Right ventricle myocardium inferior (tissue), 1 donor: ENCODE data around the gene EXD3. TPM values are rescaled to one million over a fixed set of nuclear protein-coding genes. Genes with fewer than 3 reads are reported as not detected.

Source experiments
- ATAC-seq: fragments of 200-7000 bp; cut with Tn5 transposase; one replicate; pipeline ENCODE4 v1.9.1; 2020; ENCODE audit warnings: mild to moderate bottlenecking, moderate library complexity
- DNase-seq: peaks from one replicate; pipeline ENCODE4 v3.0.0; 2021; ENCODE audit errors: missing footprints
- intact Hi-C: fragments of 100-400 bp; cut with DNase I; formaldehyde crosslinking; loops from one replicate; pipeline ENCODE4 v1.11.0; 2022
- total RNA-seq: library from RNA; stranded (reverse); fragmentation: NEBNext Ultra II Directional; extraction: Animal tissue kit (Norgen Biotek cat#: 25700); gene quantifications from one replicate; pipeline ENCODE4 v1.2.1, GENCODE V29; 2021
- donor health status: DM: no; HTN: yes; CAD: no; lungs with severe emphysema.

The EXD3 gene
- total RNA-seq, 1 donor from 2014 or later, result 6.8 TPM

- no peak for ATAC-seq
- DNase-seq, result no peak
- intact Hi-C loops, result no loop called here
Observed at GRCh38 chr9:137320555-137321384, 102.2 kb downstream of the EXD3 start.

DNA sequence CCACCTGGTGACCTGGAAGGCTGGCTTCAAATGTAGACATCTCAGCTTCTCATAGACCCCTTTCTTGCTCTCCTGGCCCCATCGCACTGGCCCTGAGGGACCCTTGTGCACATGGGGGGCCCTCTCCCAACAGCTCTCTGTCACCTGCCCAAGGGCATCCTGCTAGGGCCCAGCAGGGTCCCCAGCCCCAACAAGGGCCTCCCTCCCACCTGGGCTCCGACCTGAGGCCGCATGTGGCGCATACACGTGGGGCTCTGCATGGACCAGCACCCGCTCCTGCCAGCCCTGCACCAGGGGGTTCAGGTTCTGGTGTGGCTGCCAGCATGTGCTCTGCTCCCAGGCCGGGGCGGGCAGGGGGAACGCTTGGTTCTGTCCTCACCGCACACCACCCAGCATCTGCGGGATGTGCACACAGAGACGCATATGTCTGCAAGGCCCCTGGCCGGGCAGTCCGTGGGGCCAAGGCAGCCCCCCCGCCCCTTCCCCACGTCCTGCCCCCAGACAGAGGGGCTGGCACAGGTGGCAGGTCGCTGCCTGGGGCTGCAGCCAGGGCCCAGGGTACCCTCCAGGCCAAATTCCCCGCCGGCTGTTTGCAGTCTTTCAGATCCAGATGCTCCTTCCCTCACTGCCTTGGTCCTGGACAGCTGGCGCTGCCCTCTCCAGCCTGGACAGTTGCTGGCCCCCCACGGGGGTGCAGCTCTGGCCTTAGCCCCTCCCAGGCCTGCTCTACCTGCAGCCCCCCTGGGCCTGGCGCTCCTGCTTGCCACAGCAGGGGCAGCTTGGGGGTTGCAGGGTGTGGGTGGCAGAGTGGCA lies 103.0 kb downstream of the EXD3 start:
- DNase-seq (peak; percentile 69), ATAC-seq (no peak)
- intact Hi-C loops, result no loop called here

GRCh38 chr9:137319011-137319738 lies 103.8 kb downstream of the EXD3 start:
- peak; percentile 61 for ATAC-seq
- intact Hi-C loops, result no loop called here
- peak; percentile 80 for DNase-seq

GRCh38 chr9:137318602-137319001 lies 104.4 kb downstream of the EXD3 start:
- ATAC-seq (no peak), DNase-seq (no peak)
- intact Hi-C loops, result no loop called here

GRCh38 chr9:137317718-137318511 lies 105.0 kb downstream of the EXD3 start:
- DNase-seq (no peak), ATAC-seq (no peak)
- intact Hi-C loops, result no loop called here

DNA sequence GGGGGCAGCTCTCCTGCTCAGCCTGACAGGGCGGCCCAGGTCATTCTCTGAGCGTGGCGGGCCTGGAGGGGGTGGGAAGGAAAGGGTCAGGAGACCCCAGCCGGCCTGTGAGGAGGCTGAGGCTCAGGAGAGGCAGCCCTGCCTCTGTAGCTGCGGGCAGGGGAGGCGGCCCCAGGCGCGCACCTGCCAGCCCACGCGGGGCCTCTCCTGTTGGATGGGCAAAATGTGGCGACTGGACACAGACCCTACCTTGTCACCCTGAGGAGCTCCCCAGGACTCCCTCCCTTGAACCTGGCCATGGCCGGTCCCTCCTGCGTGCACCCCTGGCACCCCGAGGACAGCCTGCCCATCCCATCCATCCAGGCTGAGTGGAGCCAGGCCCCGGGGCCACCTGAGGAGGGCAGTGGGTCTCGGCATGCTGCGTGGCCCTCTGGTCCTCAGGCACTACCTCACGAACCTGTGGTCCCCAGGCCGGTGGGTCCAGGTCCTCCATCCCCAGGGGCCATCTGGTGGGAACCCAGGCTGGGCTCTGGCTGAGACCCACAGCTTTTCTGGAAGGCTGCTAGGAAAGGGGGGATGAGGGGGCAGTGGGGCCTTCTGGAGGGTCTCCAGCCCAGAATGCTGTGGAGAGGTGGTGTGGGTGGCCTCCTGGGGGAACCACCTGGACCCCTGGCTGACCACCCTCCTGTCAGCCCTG lies 105.8 kb downstream of the EXD3 start:
- DNase-seq, result no peak
- ATAC-seq, result no peak
- intact Hi-C loops, result no loop called here

- ATAC-seq, result no peak
- DNase-seq, result peak; percentile 64
- intact Hi-C loops, result no loop called here
Observed at GRCh38 chr9:137316012-137316981, 106.7 kb downstream of the EXD3 start.

DNA sequence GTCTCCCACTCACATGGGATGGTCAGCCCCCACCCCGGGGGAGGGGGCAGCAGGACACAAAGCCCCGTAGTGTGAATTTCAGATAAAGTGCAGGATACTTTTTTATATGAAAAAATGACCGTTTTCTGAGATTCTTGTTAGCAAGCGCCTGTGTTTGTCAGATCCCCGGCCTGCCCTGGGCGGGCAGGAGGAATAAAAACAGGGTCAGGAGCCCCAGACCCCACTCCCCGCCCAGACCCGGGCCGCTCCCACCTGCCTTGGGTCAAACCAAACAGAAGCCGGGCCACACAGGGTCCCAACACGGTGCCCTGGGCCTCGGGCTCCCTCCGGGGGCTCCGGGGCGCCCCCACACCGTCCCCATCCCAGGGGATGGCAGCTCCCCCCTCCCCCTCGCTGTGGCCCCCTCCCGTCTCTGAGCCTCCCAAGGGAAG lies 107.4 kb downstream of the EXD3 start:
- DNase-seq (no peak), ATAC-seq (no peak)
- intact Hi-C loops, result no loop called here

DNA sequence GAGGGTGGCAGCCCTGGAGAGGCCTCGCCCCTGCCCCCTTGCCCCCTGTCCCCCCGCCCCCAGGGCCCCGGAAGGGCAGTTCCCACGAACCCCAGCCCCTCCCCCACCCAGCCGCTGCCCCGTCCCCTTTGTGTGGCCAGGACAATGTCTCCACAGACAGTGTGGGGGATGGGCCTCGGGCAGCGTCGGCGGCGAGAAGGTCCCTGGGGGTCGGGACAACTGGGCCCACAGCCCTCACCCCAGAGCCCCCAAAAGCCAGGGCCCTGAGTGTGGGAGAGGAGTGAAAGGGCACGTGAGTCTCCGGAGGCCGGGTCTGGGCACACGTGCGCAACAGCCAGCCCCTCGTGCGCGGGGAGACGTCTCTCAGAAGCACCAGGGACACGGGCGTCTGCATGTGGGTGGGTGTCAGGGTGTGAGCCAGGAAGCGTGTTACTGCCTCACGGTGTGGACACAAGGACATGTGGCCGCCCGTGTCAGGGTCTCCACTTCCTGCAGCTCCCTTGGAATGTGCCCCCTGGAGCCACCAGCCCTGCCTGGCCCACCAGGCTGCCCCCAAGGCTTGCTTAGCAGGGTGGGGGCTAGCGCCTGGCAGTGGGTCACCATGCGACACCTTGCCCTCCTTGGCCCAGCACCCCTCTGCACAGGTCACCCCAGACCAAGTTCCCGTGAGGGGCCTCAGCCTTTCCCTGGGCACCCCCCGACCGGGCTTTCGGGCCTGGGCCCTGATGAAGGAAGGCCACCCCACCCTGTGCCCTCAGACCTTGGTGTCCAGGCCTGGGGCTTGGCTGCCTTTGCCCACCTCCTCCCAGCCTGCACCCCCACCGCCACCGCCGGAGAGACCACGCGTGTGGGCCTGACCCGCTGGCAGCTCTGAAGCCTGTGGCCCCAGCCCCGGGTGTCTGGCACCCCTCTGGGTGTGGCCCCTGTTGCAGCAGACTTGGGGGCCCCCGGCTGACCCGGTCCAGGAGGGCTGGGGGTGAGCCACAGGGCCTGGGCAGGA lies 108.1 kb downstream of the EXD3 start:
- no peak for DNase-seq
- no peak for ATAC-seq
- intact Hi-C loops, result no loop called here

- intact Hi-C loops, result no loop called here
- DNase-seq, result no peak
- no peak for ATAC-seq
Observed at GRCh38 chr9:137313956-137314560, 108.9 kb downstream of the EXD3 start.

DNA sequence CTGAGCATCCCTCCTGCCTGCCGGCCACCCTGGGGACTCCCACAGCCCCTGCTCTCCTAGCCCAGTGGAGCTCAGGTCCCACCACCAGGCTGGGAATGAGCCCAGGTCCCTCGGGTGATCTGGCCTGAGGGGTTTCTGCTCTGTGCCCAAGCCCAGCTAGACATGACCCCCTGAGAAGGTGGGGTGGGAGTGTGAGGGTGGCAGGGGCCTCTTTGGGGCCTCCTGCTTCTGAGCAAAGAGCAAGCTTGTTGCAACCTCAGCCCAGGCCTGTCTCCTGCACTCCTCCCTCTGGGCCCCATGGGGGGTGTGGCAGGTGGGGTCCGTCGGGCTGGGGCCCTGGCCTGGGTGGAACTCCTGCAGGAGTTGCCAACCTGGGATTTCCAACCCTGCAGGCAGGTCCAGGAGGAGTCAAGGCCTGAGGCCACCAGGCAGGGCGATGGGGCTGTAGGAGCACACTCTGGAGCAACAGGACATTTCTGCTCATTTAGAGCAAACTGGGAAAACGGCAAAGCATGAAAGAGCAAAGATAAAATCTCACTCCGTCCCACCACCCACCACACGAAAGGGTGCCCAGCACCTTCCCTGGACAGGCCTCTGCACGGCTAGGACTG lies 109.5 kb downstream of the EXD3 start:
- intact Hi-C loops, result no loop called here
- ATAC-seq (no peak), DNase-seq (no peak)

DNA sequence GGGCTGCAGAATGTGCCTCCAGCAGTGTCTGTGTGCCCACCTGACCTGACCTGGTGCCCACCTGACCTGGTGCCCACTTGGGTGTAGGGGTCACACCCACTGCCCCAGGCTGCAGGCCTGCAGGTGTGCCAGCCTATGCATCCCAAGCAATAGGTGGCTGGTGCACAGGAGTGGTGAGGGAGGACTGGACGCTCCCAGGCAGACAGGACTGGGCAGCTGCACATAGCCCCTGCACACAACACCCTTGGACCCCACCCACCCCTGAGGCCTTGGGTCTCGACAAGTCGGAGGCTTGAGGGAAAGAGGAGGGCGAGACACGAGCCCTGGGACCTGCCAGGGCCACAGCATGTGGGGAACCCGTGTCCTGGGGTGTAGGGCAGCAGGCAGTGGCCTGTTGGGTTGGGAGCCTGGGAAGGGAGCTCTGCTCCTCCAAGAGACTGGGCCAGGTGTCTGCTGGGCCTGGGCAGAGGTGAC lies 110.1 kb downstream of the EXD3 start:
- intact Hi-C loops, result no loop called here
- no peak for ATAC-seq
- no peak for DNase-seq

DNA sequence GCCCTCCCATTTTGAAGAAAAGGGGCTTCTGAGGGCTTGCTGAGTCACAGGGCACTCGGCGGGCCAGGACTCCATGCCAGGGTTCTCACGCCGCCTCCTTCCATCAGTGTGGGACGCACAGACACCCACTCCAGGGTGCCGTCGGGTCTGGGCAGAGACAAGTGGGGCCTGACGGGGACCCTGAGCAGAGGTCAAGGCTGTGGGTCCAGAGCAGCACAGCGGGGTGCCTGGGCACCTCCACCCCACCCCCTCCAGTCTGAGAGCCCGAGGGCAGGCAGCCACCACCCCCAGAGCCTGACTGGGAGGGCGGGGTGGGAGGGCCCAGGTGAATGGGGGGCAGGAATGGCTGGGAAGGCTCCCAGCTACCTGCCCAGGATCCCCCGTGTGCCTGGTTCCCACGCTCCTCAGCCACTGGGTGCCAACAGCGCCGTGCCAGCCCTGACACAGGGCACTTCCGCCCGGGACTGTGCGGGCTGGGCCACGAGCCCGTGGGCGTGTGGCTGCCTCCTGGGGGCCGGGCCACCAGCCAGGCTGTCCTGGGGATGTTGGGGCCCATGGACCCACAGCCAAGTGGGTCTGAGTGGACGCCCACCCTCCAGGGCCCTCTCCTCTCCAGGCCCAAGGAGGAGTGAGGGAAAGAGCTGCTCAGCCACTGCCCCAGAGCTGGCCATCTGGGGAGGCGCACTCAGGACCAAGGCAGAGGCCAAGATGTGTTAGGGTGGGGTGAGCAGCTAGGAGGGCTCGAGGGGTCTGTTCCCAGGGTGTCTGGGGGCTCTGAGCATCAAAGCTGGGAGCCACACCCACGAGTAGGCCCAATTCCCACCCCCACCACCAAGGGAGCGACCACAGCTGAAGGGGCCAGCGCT lies 110.7 kb downstream of the EXD3 start:
- DNase-seq, result no peak

More for the DNA sequence above, 110.7 kb downstream of the EXD3 start:
- no peak for ATAC-seq
- intact Hi-C loops, result no loop called here
